ENCODE data around the gene EMX1.

Gene EMX1

DNA sequence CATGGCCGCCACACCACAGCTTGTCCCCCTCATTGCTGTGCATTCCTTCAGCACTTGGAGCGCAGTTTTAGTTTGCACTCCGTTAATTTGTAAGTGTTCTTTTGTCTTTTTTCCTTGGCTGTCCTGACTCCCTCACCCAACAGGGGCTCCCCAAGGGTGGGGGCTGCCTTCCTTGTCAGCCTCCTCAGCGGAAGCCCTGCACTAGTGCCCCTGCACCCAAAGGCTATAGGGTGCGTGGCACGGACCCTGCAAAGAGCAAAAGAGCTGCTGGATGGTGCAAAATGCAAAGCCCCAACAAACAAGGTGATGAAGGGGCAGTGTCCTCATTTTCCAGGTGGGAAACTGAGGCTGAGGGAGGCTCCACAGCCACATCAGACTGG lies 46.8 kb downstream of the EMX1 start:
- H3K4me2 ChIP-seq (ENCODE audit: low read depth, low read length, poor library complexity, severe bottlenecking): no peak overlapping the region
- H3K4me1 ChIP-seq (ENCODE audit: insufficient read depth, low read length, poor library complexity, severe bottlenecking): peaks cover 4% of the 10 kb centered on the region
- no peaks in the 10 kb centered on the region for H3K27me3 ChIP-seq (ENCODE audit: insufficient read depth, low read length, poor library complexity, severe bottlenecking)
- no peaks in the 10 kb centered on the region; the same call in 1 of the 2 replicates for H3K79me2 ChIP-seq (ENCODE audit: insufficient read depth, low read length)
- no peak overlapping the region for H2AFZ ChIP-seq (ENCODE audit: low read length)
- H4K20me1 ChIP-seq (ENCODE audit: insufficient read depth, low read length, poor library complexity, severe bottlenecking): no peaks in the 10 kb centered on the region
- H3K9me3 ChIP-seq (ENCODE audit: insufficient read depth, low read depth, low read length): no peaks in the 10 kb centered on the region
- TF ChIP-seq, protein P1, sequence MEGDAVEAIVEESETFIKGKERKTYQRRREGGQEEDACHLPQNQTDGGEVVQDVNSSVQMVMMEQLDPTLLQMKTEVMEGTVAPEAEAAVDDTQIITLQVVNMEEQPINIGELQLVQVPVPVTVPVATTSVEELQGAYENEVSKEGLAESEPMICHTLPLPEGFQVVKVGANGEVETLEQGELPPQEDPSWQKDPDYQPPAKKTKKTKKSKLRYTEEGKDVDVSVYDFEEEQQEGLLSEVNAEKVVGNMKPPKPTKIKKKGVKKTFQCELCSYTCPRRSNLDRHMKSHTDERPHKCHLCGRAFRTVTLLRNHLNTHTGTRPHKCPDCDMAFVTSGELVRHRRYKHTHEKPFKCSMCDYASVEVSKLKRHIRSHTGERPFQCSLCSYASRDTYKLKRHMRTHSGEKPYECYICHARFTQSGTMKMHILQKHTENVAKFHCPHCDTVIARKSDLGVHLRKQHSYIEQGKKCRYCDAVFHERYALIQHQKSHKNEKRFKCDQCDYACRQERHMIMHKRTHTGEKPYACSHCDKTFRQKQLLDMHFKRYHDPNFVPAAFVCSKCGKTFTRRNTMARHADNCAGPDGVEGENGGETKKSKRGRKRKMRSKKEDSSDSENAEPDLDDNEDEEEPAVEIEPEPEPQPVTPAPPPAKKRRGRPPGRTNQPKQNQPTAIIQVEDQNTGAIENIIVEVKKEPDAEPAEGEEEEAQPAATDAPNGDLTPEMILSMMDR (conservative IDR thresholded peaks at IDR 0.05; ENCODE audit: low read length): no peak
- no peak for TF ChIP-seq EZH2phosphoT487 (IDR thresholded peaks at IDR 0.05; ENCODE audit: borderline replicate concordance)
- no peak overlapping the region for H3K9ac ChIP-seq (ENCODE audit: low read depth, low read length, poor library complexity, severe bottlenecking)
- no peaks in the 10 kb centered on the region for H3K9me2 ChIP-seq (replicated peaks; ENCODE audit: low read depth, low read length)
- H3K4me3 ChIP-seq (ENCODE audit: low read length, poor library complexity, severe bottlenecking): no peak overlapping the region
- no peaks in the 10 kb centered on the region for H3F3A ChIP-seq (ENCODE audit: low read depth)
- no peaks in the 10 kb centered on the region for H3K36me3 ChIP-seq (ENCODE audit: insufficient read depth, low read length)

DNA sequence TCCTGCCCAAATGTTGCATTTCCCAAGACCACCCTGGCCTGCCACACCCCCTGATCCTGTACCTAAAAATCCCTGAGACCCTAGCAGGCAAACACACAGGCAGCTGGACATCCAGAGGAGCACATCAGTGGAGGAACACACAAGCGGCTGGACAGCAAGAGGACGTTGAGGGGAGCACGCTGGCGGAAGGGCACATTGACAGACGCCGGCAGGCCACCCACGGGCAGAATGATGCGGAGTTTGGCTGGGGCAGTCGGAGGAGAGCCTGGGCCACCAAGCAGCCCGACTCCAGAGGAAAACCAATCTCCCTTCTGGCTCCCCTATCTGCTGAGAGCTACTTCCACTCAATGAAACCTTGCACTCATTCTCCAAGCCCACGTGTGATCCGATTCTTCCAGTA lies 47.7 kb downstream of the EMX1 start:
- no peaks in the 10 kb centered on the region for H3K27me3 ChIP-seq (ENCODE audit: insufficient read depth, low read length, poor library complexity, severe bottlenecking)
- no peaks in the 10 kb centered on the region for H3K36me3 ChIP-seq (ENCODE audit: insufficient read depth, low read length)
- TF ChIP-seq, protein P1 (conservative IDR thresholded peaks at IDR 0.05; ENCODE audit: low read length): no peak
- TF ChIP-seq EZH2phosphoT487 (IDR thresholded peaks at IDR 0.05; ENCODE audit: borderline replicate concordance): no peak
- H3K9me3 ChIP-seq (ENCODE audit: insufficient read depth, low read depth, low read length): no peaks in the 10 kb centered on the region
- no peaks in the 10 kb centered on the region for H3K9me2 ChIP-seq (replicated peaks; ENCODE audit: low read depth, low read length)
- no peak overlapping the region for H2AFZ ChIP-seq (ENCODE audit: low read length)
- no peaks in the 10 kb centered on the region; the same call in 1 of the 2 replicates for H3K79me2 ChIP-seq (ENCODE audit: insufficient read depth, low read length)
- H3K4me3 ChIP-seq (ENCODE audit: low read length, poor library complexity, severe bottlenecking): no peak overlapping the region
- H3K4me1 ChIP-seq (ENCODE audit: insufficient read depth, low read length, poor library complexity, severe bottlenecking): no peaks in the 10 kb centered on the region
- no peak overlapping the region for H3K9ac ChIP-seq (ENCODE audit: low read depth, low read length, poor library complexity, severe bottlenecking)
- no peak overlapping the region for H3K4me2 ChIP-seq (ENCODE audit: low read depth, low read length, poor library complexity, severe bottlenecking)
- H4K20me1 ChIP-seq (ENCODE audit: insufficient read depth, low read length, poor library complexity, severe bottlenecking): no peaks in the 10 kb centered on the region
- H3F3A ChIP-seq (ENCODE audit: low read depth): no peaks in the 10 kb centered on the region

DNA sequence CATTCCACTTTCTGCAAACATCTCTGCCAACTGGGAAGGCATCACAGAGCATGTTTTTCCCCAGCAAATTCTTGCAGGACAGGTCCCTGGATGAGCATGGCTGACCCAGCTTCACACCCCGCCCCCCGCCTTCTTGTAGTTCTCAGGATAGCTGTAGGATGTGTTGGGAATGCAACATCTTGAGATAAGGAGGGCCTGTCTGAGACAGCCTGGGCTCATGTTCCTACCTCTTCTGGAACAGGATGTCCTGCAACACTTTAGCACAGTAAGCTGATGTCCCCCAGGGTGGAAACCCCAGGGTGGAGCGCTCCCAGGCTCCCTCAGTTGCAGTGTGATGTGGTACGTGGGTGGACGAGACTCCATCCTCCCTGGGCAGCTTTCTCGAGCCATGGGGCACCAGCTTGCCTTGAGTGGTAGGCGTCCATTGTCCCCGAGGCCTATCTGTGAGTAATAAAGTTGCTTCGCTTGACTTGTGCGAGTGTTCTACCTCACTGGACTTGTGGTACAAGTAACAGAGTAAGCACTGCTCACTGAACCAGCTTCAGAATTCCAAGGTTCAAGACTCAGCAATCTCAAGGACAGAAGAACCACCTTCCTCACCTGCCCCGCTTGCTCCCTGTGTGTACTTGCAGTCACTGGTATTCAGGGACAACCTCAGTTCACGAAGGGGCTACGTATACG lies 48.6 kb downstream of the EMX1 start:
- Histone ChIP-seq H3K4me2 (ENCODE audit: low read depth, low read length, poor library complexity, severe bottlenecking) (no peak overlapping the region), H3K4me1 (ENCODE audit: insufficient read depth, low read length, poor library complexity, severe bottlenecking) (no peaks in the 10 kb centered on the region), H3K36me3 (ENCODE audit: insufficient read depth, low read length) (no peaks in the 10 kb centered on the region), H3K9me3 (ENCODE audit: insufficient read depth, low read depth, low read length) (no peaks in the 10 kb centered on the region), H3K79me2 (ENCODE audit: insufficient read depth, low read length) (no peaks in the 10 kb centered on the region), H3K9ac (ENCODE audit: low read depth, low read length, poor library complexity, severe bottlenecking) (no peak overlapping the region), H3K4me3 (ENCODE audit: low read length, poor library complexity, severe bottlenecking) (no peak overlapping the region), H3K27me3 (ENCODE audit: insufficient read depth, low read length, poor library complexity, severe bottlenecking) (no peaks in the 10 kb centered on the region), H3F3A (ENCODE audit: low read depth) (no peaks in the 10 kb centered on the region), H2AFZ (ENCODE audit: low read length) (no peak overlapping the region), H3K9me2 (replicated peaks; ENCODE audit: low read depth, low read length) (no peaks in the 10 kb centered on the region), H4K20me1 (ENCODE audit: insufficient read depth, low read length, poor library complexity, severe bottlenecking) (no peaks in the 10 kb centered on the region)
- TF ChIP-seq, protein P1 (conservative IDR thresholded peaks at IDR 0.05; ENCODE audit: low read length): no peak
- no peak for TF ChIP-seq EZH2phosphoT487 (IDR thresholded peaks at IDR 0.05; ENCODE audit: borderline replicate concordance)
